ENCODE results near the gene WNT4. TPM values are rescaled to one million over a fixed set of nuclear protein-coding genes. Genes with fewer than 3 reads are reported as not detected.

The WNT4 gene
- total RNA-seq, 1 experiment from 2014 or later, result 1.5 TPM

DNA sequence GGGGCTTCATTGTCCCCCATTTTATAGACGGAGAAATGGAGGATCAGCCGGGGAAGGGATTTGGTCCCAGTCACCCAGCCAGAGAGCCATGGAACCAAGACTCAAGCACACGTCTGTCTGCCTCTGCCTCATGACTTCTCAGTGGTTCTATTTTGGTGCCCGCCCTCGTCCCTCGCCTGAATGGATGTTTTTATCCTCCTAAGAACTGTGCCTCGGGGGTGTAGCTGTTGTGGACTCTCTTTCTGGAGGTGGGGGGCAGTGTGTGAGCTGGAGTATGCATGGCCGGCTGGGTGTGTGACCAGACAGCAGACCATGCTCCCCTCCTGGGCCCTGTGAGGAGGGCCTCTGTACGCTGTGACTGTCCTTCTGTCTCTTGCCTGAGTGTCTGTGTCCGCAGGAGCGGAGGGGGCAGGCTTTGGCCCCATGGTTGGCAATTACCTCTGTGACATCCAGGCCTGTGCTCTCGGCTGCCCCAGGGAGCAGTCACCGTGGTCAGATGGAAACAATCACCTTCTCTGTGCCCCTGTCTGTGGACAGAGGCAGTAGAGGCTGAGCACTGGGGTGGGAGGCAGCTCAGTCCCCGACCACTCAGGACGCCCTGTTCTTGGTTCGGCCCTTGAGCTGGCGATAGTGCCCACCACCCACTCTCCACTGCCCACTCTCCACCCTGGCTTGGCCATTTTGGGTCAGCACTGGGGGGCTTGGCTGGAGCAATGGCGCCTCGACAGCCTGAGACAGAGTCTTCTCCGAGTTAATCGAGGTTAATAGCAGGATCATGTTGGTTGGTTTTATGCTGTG, 20.4 kb downstream of the WNT4 start:
- no peak for DNase-seq (ENCODE audit: low read depth, low spot score)
- ChIA-PET POLR2A (no interaction called here), CTCF (no interaction called here), RAD21 (ENCODE audit: low non-redundant PET in 1 of 2, low total read pairs in 2 of 2, uncharacterized antibody in 2 of 2, unreplicated experiment in 2 of 2) (no interaction called here)
- Histone ChIP-seq H3K79me2 (ENCODE audit: insufficient read depth, low read length) (no peaks in the 10 kb centered on the region), H3K27me3 (ENCODE audit: insufficient read depth, low read length) (no peaks in the 10 kb centered on the region), H3K9me2 (ENCODE audit: insufficient read depth) (no peaks in the 10 kb centered on the region), H3K27ac (ENCODE audit: low read depth, low read length) (no peak overlapping the region), H3K4me1 (ENCODE audit: control insufficient read depth in 1 of 2, insufficient read depth in 2 of 2, low read length in 2 of 2) (no peaks in the 10 kb centered on the region), H3K36me3 (ENCODE audit: control insufficient read depth in 1 of 2, insufficient read depth in 2 of 2, low read length in 2 of 2) (no peaks in the 10 kb centered on the region), H2AFZ (ENCODE audit: low read depth, low read length, poor library complexity, severe bottlenecking) (no peak overlapping the region), H3K4me3 (replicated peaks in 1 of 2; ENCODE audit: low read depth in 1 of 2, low read length in 2 of 2) (no peak overlapping the region), H3K4me2 (ENCODE audit: low read length) (no peak overlapping the region), H3K9ac (ENCODE audit: low read length) (no peak overlapping the region), H4K20me1 (ENCODE audit: insufficient read depth) (no peaks in the 10 kb centered on the region), H3K9me3 (ENCODE audit: control insufficient read depth in 1 of 2, insufficient read depth in 1 of 2, low read depth in 1 of 2, low read length in 2 of 2) (no peaks in the 10 kb centered on the region)
- BruUV-seq (replicated peaks), result no TSS peak
- intact Hi-C loops (cut with micrococcal nuclease), result no loop called here
- no peak for ATAC-seq
- TF ChIP-seq CBX3 (IDR thresholded peaks at IDR 0.05; ENCODE audit: low read depth) (no peak), EZH2phosphoT487 (IDR thresholded peaks at IDR 0.05; ENCODE audit: borderline replicate concordance) (no peak), YY1 (IDR thresholded peaks at IDR 0.05; ENCODE audit: extremely low read depth, insufficient replicate concordance, low read depth, low read length) (no peak), ELF1 (IDR thresholded peaks at IDR 0.05; ENCODE audit: borderline replicate concordance, low read depth) (no peak), POLR2A (IDR thresholded peaks at IDR 0.05; ENCODE audit: borderline replicate concordance, extremely low read depth, insufficient read depth, insufficient read length) (no peak), ZFX (IDR thresholded peaks at IDR 0.05) (no peak), FOSL1 (IDR thresholded peaks at IDR 0.05; ENCODE audit: low read depth) (no peak), TCF7L2 (IDR thresholded peaks at IDR 0.05; ENCODE audit: borderline replicate concordance, extremely low read depth, insufficient read depth, insufficient read length) (no peak)
- TF ChIP-seq, protein P1, sequence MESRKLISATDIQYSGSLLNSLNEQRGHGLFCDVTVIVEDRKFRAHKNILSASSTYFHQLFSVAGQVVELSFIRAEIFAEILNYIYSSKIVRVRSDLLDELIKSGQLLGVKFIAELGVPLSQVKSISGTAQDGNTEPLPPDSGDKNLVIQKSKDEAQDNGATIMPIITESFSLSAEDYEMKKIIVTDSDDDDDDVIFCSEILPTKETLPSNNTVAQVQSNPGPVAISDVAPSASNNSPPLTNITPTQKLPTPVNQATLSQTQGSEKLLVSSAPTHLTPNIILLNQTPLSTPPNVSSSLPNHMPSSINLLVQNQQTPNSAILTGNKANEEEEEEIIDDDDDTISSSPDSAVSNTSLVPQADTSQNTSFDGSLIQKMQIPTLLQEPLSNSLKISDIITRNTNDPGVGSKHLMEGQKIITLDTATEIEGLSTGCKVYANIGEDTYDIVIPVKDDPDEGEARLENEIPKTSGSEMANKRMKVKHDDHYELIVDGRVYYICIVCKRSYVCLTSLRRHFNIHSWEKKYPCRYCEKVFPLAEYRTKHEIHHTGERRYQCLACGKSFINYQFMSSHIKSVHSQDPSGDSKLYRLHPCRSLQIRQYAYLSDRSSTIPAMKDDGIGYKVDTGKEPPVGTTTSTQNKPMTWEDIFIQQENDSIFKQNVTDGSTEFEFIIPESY (IDR thresholded peaks at IDR 0.05; ENCODE audit: extremely low read depth, insufficient replicate concordance, low read length), result no peak
- TF ChIP-seq, protein P2, sequence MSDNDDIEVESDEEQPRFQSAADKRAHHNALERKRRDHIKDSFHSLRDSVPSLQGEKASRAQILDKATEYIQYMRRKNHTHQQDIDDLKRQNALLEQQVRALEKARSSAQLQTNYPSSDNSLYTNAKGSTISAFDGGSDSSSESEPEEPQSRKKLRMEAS (IDR thresholded peaks at IDR 0.05), result no peak

Data from HCT116 (cell line).